KMS-11 (cell line): ENCODE data around the gene SWT1.
"Not testable (repeated sequence)": the region's sequence is repeated elsewhere in the genome, so short reads cannot be mapped to it uniquely, and the experiment has no call there.

Experiments
- H2AFZ ChIP-seq: fragments of 200-600 bp; sonication (generic); 2 replicates; pipeline ENCODE4 v1.6.1; 2016; ENCODE audit warnings: antibody characterized with exemption, mixed run types, low read depth
- H3K27ac ChIP-seq: fragments of 200-600 bp; sonication (generic); 2 replicates; pipeline ENCODE4 v1.6.1; 2016; ENCODE audit warnings: mild to moderate bottlenecking, mixed run types
- H3K27me3 ChIP-seq: fragments of 200-600 bp; sonication (generic); 2 replicates; pipeline ENCODE4 v1.6.1; 2017; ENCODE audit warnings: mild to moderate bottlenecking, low read depth, mixed run types, moderate library complexity; ENCODE audit not compliant: insufficient read depth
- H3K36me3 ChIP-seq: fragments of 200-600 bp; sonication (generic); 2 replicates; pipeline ENCODE4 v1.6.1; 2017; ENCODE audit warnings: mild to moderate bottlenecking, mixed run types; ENCODE audit not compliant: insufficient read depth
- H3K4me1 ChIP-seq: fragments of 200-600 bp; sonication (generic); 2 replicates; pipeline ENCODE4 v1.6.1; 2016; ENCODE audit warnings: mild to moderate bottlenecking, low read depth, mixed run types; ENCODE audit not compliant: poor library complexity, severe bottlenecking
- H3K4me2 ChIP-seq: fragments of 200-600 bp; sonication (generic); 2 replicates; pipeline ENCODE4 v1.7.0; 2016; ENCODE audit warnings: mild to moderate bottlenecking, mixed run types
- H3K4me3 ChIP-seq: fragments of 200-600 bp; sonication (generic); IDR thresholded peaks from 2 replicates; pipeline ENCODE4 v1.6.1; 2017; ENCODE audit warnings: low read depth, low read length, mixed read lengths; ENCODE audit not compliant: insufficient read depth
- H3K79me2 ChIP-seq: fragments of 200-600 bp; sonication (generic); 2 replicates; pipeline ENCODE4 v1.6.1; 2016; ENCODE audit warnings: low read depth, mixed run types; ENCODE audit not compliant: insufficient read depth
- H3K9ac ChIP-seq: fragments of 200-600 bp; sonication (generic); 2 replicates; pipeline ENCODE4 v1.6.1; 2016; ENCODE audit warnings: mild to moderate bottlenecking, mixed run types
- H4K20me1 ChIP-seq: fragments of 200-600 bp; sonication (generic); 2 replicates; pipeline ENCODE4 v1.6.1; 2016; ENCODE audit warnings: mild to moderate bottlenecking, mixed run types; ENCODE audit not compliant: insufficient read depth
- CTCF ChIP-seq: fragments of 200-600 bp; sonication (generic); conservative IDR thresholded peaks from 2 replicates; pipeline ENCODE4 v1.6.1; 2017; ENCODE audit warnings: low read depth, mild to moderate bottlenecking, antibody characterized with exemption, low read length, moderate library complexity, mixed read lengths

Gene SWT1

DNA sequence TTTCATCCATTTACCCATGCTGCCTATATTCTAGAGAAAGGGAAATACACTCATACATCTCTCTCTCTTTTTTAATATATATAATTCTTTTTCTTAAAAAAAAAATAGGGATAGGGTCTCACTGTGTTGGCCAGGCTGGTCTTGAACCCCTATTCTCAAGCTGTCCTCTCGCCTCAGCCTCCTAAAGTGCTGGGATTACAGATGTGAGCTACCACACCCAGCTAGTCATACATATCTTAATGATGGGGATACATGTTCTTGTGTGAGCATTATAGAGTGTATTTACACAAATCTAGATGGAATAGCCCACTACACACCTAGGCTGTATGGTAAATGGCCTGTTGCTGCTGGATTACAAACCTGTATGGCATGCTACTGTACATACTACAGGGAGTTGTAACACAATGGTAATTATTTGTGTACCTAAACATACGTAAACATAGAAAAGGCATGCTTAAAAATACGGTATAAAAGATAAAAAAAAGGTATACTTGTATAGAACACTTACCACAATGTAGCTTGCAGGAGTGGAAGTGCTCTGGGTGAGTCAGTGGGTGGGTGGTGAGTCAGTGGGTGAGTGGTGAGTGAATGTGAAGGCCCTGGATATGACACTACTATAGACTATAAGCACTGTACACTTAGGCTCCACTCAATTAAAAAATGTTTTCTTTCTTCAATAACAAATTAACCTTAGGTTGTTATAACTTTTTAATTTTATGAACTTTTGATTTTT lies 87.2 kb downstream of the SWT1 start:
- Histone ChIP-seq H4K20me1 (no peaks in the 10 kb centered on the region), H3K36me3 (no peaks in the 10 kb centered on the region), H3K79me2 (no peaks in the 10 kb centered on the region), H3K9ac (no peak overlapping the region), H3K4me3 (no peak overlapping the region), H3K4me1 (peaks cover 26% of the 10 kb centered on the region), H3K27ac (no peak overlapping the region), H3K4me2 (no peak overlapping the region), H3K27me3 (no peaks in the 10 kb centered on the region), H2AFZ (no peak overlapping the region)
- no peak for TF ChIP-seq CTCF

GRCh38 chr1:185245466-185245865 lies 88.5 kb downstream of the SWT1 start:
- Histone ChIP-seq H4K20me1 (no peaks in the 10 kb centered on the region), H3K27me3 (no peaks in the 10 kb centered on the region), H3K79me2 (no peaks in the 10 kb centered on the region), H3K27ac (no peak overlapping the region), H3K9ac (no peak overlapping the region), H2AFZ (no peak overlapping the region), H3K4me3 (no peak overlapping the region), H3K36me3 (no peaks in the 10 kb centered on the region), H3K4me1 (peaks cover 15% of the 10 kb centered on the region), H3K4me2 (no peak overlapping the region)
- no peak for TF ChIP-seq CTCF

GRCh38 chr1:185249563-185249962 lies 92.6 kb downstream of the SWT1 start:
- H3K79me2 ChIP-seq: no peaks in the 10 kb centered on the region
- no peaks in the 10 kb centered on the region for H3K4me1 ChIP-seq
- no peak overlapping the region for H2AFZ ChIP-seq
- no peaks in the 10 kb centered on the region for H3K36me3 ChIP-seq
- TF ChIP-seq CTCF: no peak
- H3K27ac ChIP-seq: no peak overlapping the region
- H4K20me1 ChIP-seq: no peaks in the 10 kb centered on the region
- no peaks in the 10 kb centered on the region for H3K27me3 ChIP-seq
- no peak overlapping the region for H3K4me2 ChIP-seq
- no peak overlapping the region for H3K9ac ChIP-seq
- H3K4me3 ChIP-seq: no peak overlapping the region

DNA sequence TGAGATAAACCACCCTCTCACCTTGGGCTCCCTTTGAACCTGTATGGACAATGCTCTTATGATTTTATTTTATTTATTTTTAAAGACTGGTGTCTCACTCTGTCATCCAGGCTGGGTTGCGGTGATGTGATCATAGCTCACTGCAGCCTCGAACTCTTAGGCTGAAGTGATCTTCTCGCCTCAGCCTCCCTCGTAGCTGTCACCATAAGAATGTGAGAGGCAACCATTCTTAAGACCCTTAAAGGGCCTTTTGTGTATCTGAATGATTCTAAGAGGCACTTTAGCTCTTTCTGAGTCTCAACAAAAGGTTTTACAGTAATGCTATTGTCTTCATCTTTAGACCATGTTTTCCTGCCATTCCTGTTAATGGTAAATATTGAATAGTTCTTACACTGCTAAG lies 93.1 kb downstream of the SWT1 start:
- no peaks in the 10 kb centered on the region for H3K4me1 ChIP-seq
- no peaks in the 10 kb centered on the region for H3K36me3 ChIP-seq
- no peaks in the 10 kb centered on the region for H3K79me2 ChIP-seq
- H3K9ac ChIP-seq: no peak overlapping the region
- no peak overlapping the region for H3K27ac ChIP-seq
- no peak for TF ChIP-seq CTCF
- H3K27me3 ChIP-seq: no peaks in the 10 kb centered on the region
- H3K4me3 ChIP-seq: no peak overlapping the region
- no peak overlapping the region for H2AFZ ChIP-seq
- no peaks in the 10 kb centered on the region for H4K20me1 ChIP-seq
- H3K4me2 ChIP-seq: no peak overlapping the region

DNA sequence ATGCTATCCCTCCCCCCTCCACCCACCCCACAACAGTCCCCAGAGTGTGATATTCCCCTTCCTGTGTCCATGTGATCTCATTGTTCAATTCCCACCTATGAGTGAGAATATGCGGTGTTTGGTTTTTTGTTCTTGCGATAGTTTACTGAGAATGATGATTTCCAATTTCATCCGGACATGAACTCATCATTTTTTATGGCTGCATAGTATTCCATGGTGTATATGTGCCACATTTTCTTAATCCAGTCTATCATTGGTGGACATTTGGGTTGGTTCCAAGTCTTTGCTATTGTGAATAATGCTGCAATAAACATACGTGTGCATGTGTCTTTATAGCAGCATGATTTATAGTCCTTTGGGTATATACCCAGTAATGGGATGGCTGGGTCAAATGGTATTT lies 95.0 kb downstream of the SWT1 start:
- not testable (repeated sequence) for H3K27ac ChIP-seq, H4K20me1 ChIP-seq, H3K9ac ChIP-seq, H3K4me2 ChIP-seq, H3K79me2 ChIP-seq, H2AFZ ChIP-seq, H3K4me1 ChIP-seq, H3K4me3 ChIP-seq, H3K36me3 ChIP-seq, H3K27me3 ChIP-seq

DNA sequence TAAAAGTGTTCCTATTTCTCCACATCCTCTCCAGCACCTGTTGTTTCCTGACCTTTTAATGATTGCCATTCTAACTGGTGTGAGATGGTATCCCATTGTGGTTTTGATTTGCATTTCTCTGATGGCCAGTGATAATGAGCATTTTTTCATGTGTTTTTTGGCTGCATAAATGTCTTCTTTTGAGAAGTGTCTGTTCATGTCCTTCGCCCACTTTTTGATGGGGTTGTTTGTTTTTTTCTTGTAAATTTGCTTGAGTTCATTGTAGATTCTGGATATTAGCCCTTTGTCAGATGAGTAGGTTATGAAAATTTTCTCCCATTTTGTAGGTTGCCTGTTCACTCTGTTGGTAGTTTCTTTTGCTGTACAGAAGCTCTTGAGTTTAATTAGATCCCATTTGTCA lies 95.4 kb downstream of the SWT1 start:
- not testable (repeated sequence) for H3K4me1 ChIP-seq, H3K36me3 ChIP-seq, H3K79me2 ChIP-seq, H3K27ac ChIP-seq, H3K9ac ChIP-seq, H2AFZ ChIP-seq, H4K20me1 ChIP-seq, H3K27me3 ChIP-seq, H3K4me2 ChIP-seq, H3K4me3 ChIP-seq

DNA sequence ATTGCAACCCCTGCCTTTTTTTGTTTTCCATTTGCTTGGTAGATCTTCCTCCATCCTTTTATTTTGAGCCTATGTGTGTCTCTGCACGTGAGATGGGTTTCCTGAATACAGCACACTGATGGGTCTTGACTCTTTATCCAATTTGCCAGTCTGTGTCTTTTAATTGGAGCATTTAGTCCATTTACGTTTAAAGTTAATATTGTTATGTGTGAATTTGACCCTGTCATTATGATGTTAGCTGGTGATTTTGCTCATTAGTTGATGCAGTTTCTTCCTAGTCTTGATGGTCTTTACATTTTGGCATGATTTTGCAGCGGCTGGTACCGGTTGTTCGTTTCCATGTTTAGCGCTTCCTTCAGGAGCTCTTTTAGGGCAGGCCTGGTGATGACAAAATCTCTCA lies 98.6 kb downstream of the SWT1 start:
- not testable (repeated sequence) for H3K79me2 ChIP-seq, H3K4me1 ChIP-seq, H3K27ac ChIP-seq, H4K20me1 ChIP-seq, H3K4me3 ChIP-seq, H2AFZ ChIP-seq, H3K4me2 ChIP-seq, H3K27me3 ChIP-seq, H3K9ac ChIP-seq, H3K36me3 ChIP-seq
